OCI-LY3 (cell line): ENCODE results near the gene CCR1.

Experiments
- CTCF ChIP-seq: fragments of 200-600, 300-600 bp; sonication (generic); IDR thresholded peaks from 2 replicates; pipeline ENCODE4 v1.5.1; 2014; ENCODE audit warnings: antibody characterized with exemption, low read length, low read depth
- EZH2phosphoT487 ChIP-seq: fragments of 200-600 bp; shearing (Covaris generic); IDR thresholded peaks from 2 replicates; pipeline ENCODE4 v1.6.1; 2018; ENCODE audit warnings: antibody characterized with exemption, mixed run types, low read depth

GRCh38 chr3:46245146-46245545 is 37.0 kb upstream of the CCR1 start:
- TF ChIP-seq CTCF, result no peak
- TF ChIP-seq EZH2phosphoT487, result no peak
